HEK293 (cell line): ENCODE measurements around the gene TTC39C.

ENCODE experiments used
- CTCF ChIA-PET: fragments of 350-600 bp; formaldehyde crosslinking; extraction: SDS; loops from one replicate; lab custom pipeline; 2021; ENCODE audit warnings: antibody characterized with exemption; lab: Yijun Ruan, JAX
- POLR2A ChIA-PET: fragments of 300-600 bp; formaldehyde crosslinking; extraction: SDS; loops from one replicate; lab custom pipeline; 2020; ENCODE audit warnings: antibody characterized with exemption, inconsistent platforms; lab: Yijun Ruan, JAX
- H3K27ac ChIP-seq: fragments of 200-500 bp; sonication (Bioruptor generic); 2 replicates; pipeline ENCODE4 v1.5.1; 2014; ENCODE audit warnings: low read depth, low read length, control low read depth, inconsistent platforms; ENCODE audit errors: extremely low read depth
- H3K36me3 ChIP-seq, 2 experiments: fragments of 200-500 bp in 1 of 2; sonication (Bioruptor generic) in 1 of 2; 1 replicate in 1 of 2; 2 replicates in 1 of 2; pipeline ENCODE4 v1.5.1; 2014 to 2017; ENCODE audit warnings: inconsistent platforms in 2 of 2, low read length in 2 of 2; ENCODE audit not compliant: control insufficient read depth in 2 of 2, insufficient read depth in 1 of 2
- H3K4me1 ChIP-seq: fragments of 200-500 bp; sonication (Bioruptor generic); 2 replicates; pipeline ENCODE4 v1.5.1; 2014; ENCODE audit warnings: mild to moderate bottlenecking, low read length, inconsistent platforms; ENCODE audit not compliant: control insufficient read depth, insufficient read depth
- H3K4me3 ChIP-seq: 2 replicates; pipeline ENCODE4 v1.5.1; 2011; ENCODE audit warnings: low read depth, mild to moderate bottlenecking, control low read depth, low read length, moderate library complexity
- H3K9me3 ChIP-seq: fragments of 200-500 bp; sonication (Bioruptor generic); 2 replicates; pipeline ENCODE4 v1.5.1; 2014; ENCODE audit warnings: low read depth, low read length, inconsistent platforms; ENCODE audit not compliant: control insufficient read depth, insufficient read depth
- GLI2 ChIP-seq: fragments of 450-650 bp; formaldehyde crosslinking; IDR thresholded peaks from 2 replicates; pipeline ENCODE4; 2017; ENCODE audit warnings: missing biosample characterization, missing genetic modification characterization, low read depth, borderline replicate concordance
- GLIS1 ChIP-seq: fragments of 450-650 bp; formaldehyde crosslinking; IDR thresholded peaks from 2 replicates; pipeline ENCODE4 v1.5.1; 2016; ENCODE audit warnings: missing biosample characterization, missing genetic modification characterization
- GLIS2 ChIP-seq: fragments of 450-650 bp; formaldehyde crosslinking; IDR thresholded peaks from 2 replicates; pipeline ENCODE4 v1.5.1; 2016; ENCODE audit warnings: missing biosample characterization, missing genetic modification characterization
- HOXD13 ChIP-seq: sonication (generic); formaldehyde crosslinking; IDR thresholded peaks from 2 replicates; pipeline ENCODE4 v1.8.0; 2022; ENCODE audit warnings: missing genetic modification reagents, borderline replicate concordance
- KLF1 ChIP-seq: fragments of 450-650 bp; formaldehyde crosslinking; IDR thresholded peaks from 2 replicates; pipeline ENCODE4 v1.5.1; 2016; ENCODE audit warnings: missing biosample characterization, missing genetic modification characterization
- KLF7 ChIP-seq: fragments of 450-650 bp; formaldehyde crosslinking; IDR thresholded peaks from 2 replicates; pipeline ENCODE4 v1.5.1; 2016; ENCODE audit warnings: missing biosample characterization, missing genetic modification characterization, borderline replicate concordance
- KLF8 ChIP-seq: fragments of 450-650 bp; formaldehyde crosslinking; IDR thresholded peaks from 2 replicates; pipeline ENCODE4 v1.5.1; 2016; ENCODE audit warnings: missing biosample characterization, missing genetic modification characterization
- PRDM1 ChIP-seq: fragments of 450-650 bp; formaldehyde crosslinking; IDR thresholded peaks from 2 replicates; pipeline ENCODE4; 2016; ENCODE audit warnings: missing biosample characterization, missing genetic modification characterization
- REST ChIP-seq: fragments of 450-650 bp; formaldehyde crosslinking; IDR thresholded peaks from 2 replicates; pipeline ENCODE4 v1.5.1; 2016; ENCODE audit warnings: missing biosample characterization, missing genetic modification characterization
- TCF7L2 ChIP-seq: IDR thresholded peaks from 2 replicates; pipeline ENCODE4 v1.6.1; 2011; ENCODE audit warnings: low read depth, mild to moderate bottlenecking, inconsistent platforms, low read length, moderate library complexity, borderline replicate concordance
- TSHZ1 ChIP-seq: fragments of 450-650 bp; formaldehyde crosslinking; IDR thresholded peaks from 2 replicates; pipeline ENCODE4 v1.5.1; 2016; ENCODE audit warnings: missing biosample characterization, missing genetic modification characterization, borderline replicate concordance
- ZBTB20 ChIP-seq: fragments of 450-650 bp; formaldehyde crosslinking; IDR thresholded peaks from 2 replicates; pipeline ENCODE4 v1.5.1; 2016; ENCODE audit warnings: missing biosample characterization, missing genetic modification characterization
- ZBTB21 ChIP-seq: fragments of 450-650 bp; formaldehyde crosslinking; IDR thresholded peaks from 2 replicates; pipeline ENCODE4 v1.5.1; 2017; ENCODE audit warnings: missing biosample characterization, missing genetic modification characterization
- ZBTB7A ChIP-seq: fragments of 450-650 bp; formaldehyde crosslinking; IDR thresholded peaks from 2 replicates; pipeline ENCODE4 v1.5.1; 2016; ENCODE audit warnings: low read depth, missing biosample characterization, missing genetic modification characterization
- ZFHX2 ChIP-seq: fragments of 450-650 bp; formaldehyde crosslinking; conservative IDR thresholded peaks from 2 replicates; pipeline ENCODE4 v1.5.1; 2016; ENCODE audit warnings: missing biosample characterization, missing genetic modification characterization
- ZNF174 ChIP-seq: fragments of 450-650 bp; formaldehyde crosslinking; IDR thresholded peaks from 2 replicates; pipeline ENCODE4 v1.5.0; 2017; ENCODE audit warnings: missing biosample characterization, mild to moderate bottlenecking, missing genetic modification characterization
- ZNF23 ChIP-seq: fragments of 450-650 bp; formaldehyde crosslinking; IDR thresholded peaks from 2 replicates; pipeline ENCODE4 v1.5.1; 2016; ENCODE audit warnings: missing biosample characterization, missing genetic modification characterization, borderline replicate concordance
- ZNF292 ChIP-seq: fragments of 450-650 bp; formaldehyde crosslinking; IDR thresholded peaks from 2 replicates; pipeline ENCODE4 v1.5.1; 2016; ENCODE audit warnings: low read depth, missing biosample characterization, missing genetic modification characterization, borderline replicate concordance
- ZNF335 ChIP-seq: fragments of 450-650 bp; formaldehyde crosslinking; conservative IDR thresholded peaks from 2 replicates; pipeline ENCODE4 v1.5.1; 2016; ENCODE audit warnings: missing biosample characterization, missing genetic modification characterization
- ZNF362 ChIP-seq: fragments of 450-650 bp; formaldehyde crosslinking; IDR thresholded peaks from 2 replicates; pipeline ENCODE4 v1.5.1; 2016; ENCODE audit warnings: missing biosample characterization, missing genetic modification characterization
- ZNF398 ChIP-seq: fragments of 450-650 bp; formaldehyde crosslinking; IDR thresholded peaks from 2 replicates; pipeline ENCODE4 v1.5.1; 2017; ENCODE audit warnings: missing biosample characterization, missing genetic modification characterization
- ZNF639 ChIP-seq: fragments of 450-650 bp; formaldehyde crosslinking; IDR thresholded peaks from 2 replicates; pipeline ENCODE4 v1.5.1; 2016; ENCODE audit warnings: missing biosample characterization, missing genetic modification characterization
- ZNF701 ChIP-seq: fragments of 450-650 bp; formaldehyde crosslinking; IDR thresholded peaks from 2 replicates; pipeline ENCODE4 v1.5.1; 2016; ENCODE audit warnings: missing biosample characterization, missing genetic modification characterization
- ZNF707 ChIP-seq: fragments of 450-650 bp; formaldehyde crosslinking; IDR thresholded peaks from 2 replicates; pipeline ENCODE4 v1.5.1; 2016; ENCODE audit warnings: missing biosample characterization, missing genetic modification characterization
- ZNF777 ChIP-seq: fragments of 450-650 bp; formaldehyde crosslinking; IDR thresholded peaks from 2 replicates; pipeline ENCODE4 v1.5.1; 2017; ENCODE audit warnings: missing biosample characterization, missing genetic modification characterization, borderline replicate concordance
- ZNF791 ChIP-seq: fragments of 450-650 bp; formaldehyde crosslinking; IDR thresholded peaks from 2 replicates; pipeline ENCODE4 v1.5.1; 2016; ENCODE audit warnings: missing biosample characterization, missing genetic modification characterization

TTC39C gene

GRCh38 chr18:24014986-24015638, 558 bp downstream of the TTC39C start:
- peak overlapping the region; percentile 86 for H3K27ac ChIP-seq
- peak overlapping the region; percentile 58 for H3K4me3 ChIP-seq
- H3K9me3 ChIP-seq = no peaks in the 10 kb centered on the region
- ChIA-PET CTCF (interaction anchor here (1.4 to 2.3 kb wide), 2 partner anchors 97 to 103 kb away, joined by 3 to 6 read pairs; no protein-coding TSS in a partner anchor), POLR2A (interaction anchor here (0.6 to 1.3 kb wide), 2 partner anchors 49 to 124 kb away, joined by 3 to 6 read pairs; partner anchors contain the start of gene CABYR)
- peaks cover 4% of the 10 kb centered on the region for H3K4me1 ChIP-seq
- no peaks in the 10 kb centered on the region for H3K36me3 ChIP-seq
- TF ChIP-seq ZNF23 (no peak), KLF8 (no peak), HOXD13 (CRISPR knock-in tag) (no peak), ZBTB7A (tag by site-specific recombination) (peak; percentile 50; the same call in 1 of the 2 replicates), ZBTB20 (tag by site-specific recombination) (peak; percentile 78), KLF1 (tag by site-specific recombination) (0 out of 2 replicates have a peak, but pooled peaks have one; percentile 18), ZNF777 (tag by site-specific recombination) (peak; percentile 87; the same call in 1 of the 2 replicates), ZBTB21 (no peak), ZNF639 (tag by site-specific recombination) (no peak), ZNF707 (tag by site-specific recombination) (no peak), ZFHX2 (tag by site-specific recombination) (0 out of 2 replicates have a peak, but pooled peaks have one; percentile 31), ZNF292 (tag by site-specific recombination) (no peak), ZNF398 (peak; percentile 89), ZNF174 (tag by site-specific recombination) (no peak), GLIS2 (tag by site-specific recombination) (peak; percentile 47; the same call in 1 of the 2 replicates), KLF7 (tag by site-specific recombination) (no peak), ZNF335 (peak; percentile 89), PRDM1 (tag by site-specific recombination) (peak; percentile 66; the same call in 1 of the 2 replicates), REST (tag by site-specific recombination) (no peak), ZNF791 (no peak), ZNF701 (no peak), ZNF362 (no peak), GLIS1 (tag by site-specific recombination) (0 out of 2 replicates have a peak, but pooled peaks have one; percentile 21), TCF7L2 (no peak), GLI2 (tag by site-specific recombination) (no peak), TSHZ1 (tag by site-specific recombination) (no peak)
